ENCODE measurements around the gene DLG1. TPM values are rescaled to one million over a fixed set of nuclear protein-coding genes. Genes with fewer than 3 reads are reported as not detected.

Gene DLG1
- total and polyA plus RNA-seq, 4 donors: 12.7 to 51.2 (median 22.3) TPM

- DNase-seq (ENCODE audit: low spot score): no peak
- TF ChIP-seq HNF4A (conservative IDR thresholded peaks at IDR 0.05): peak; percentile 78 to 85
- peak; percentile 62 for TF ChIP-seq HNF4G (IDR thresholded peaks at IDR 0.05)
- TF ChIP-seq FOXA2 (IDR thresholded peaks at IDR 0.05): no peak
- no peak for TF ChIP-seq CTCF (IDR thresholded peaks at IDR 0.05; ENCODE audit: low read depth, low read length, missing input control)
- TF ChIP-seq SP1 (IDR thresholded peaks at IDR 0.05): peak; percentile 46
- no peak for TF ChIP-seq YY1 (IDR thresholded peaks at IDR 0.05)
- TF ChIP-seq JUND (IDR thresholded peaks at IDR 0.05): no peak
- TF ChIP-seq EGR1 (IDR thresholded peaks at IDR 0.05; ENCODE audit: low read depth in 2 of 2): no peak
- no peak for TF ChIP-seq RXRA (IDR thresholded peaks at IDR 0.05)
- no peak for TF ChIP-seq ZBTB33 (IDR thresholded peaks at IDR 0.05)
Observed at GRCh38 chr3:197229836-197230235, 68.6 kb downstream of the DLG1 start.

GRCh38 chr3:197229178-197229577, 69.2 kb downstream of the DLG1 start:
- TF ChIP-seq NR2F2 (IDR thresholded peaks at IDR 0.05) (no peak), FOXA2 (IDR thresholded peaks at IDR 0.05) (no peak), CTCF (IDR thresholded peaks at IDR 0.05; ENCODE audit: low read depth, low read length, missing input control) (no peak)
- H3K9ac ChIP-seq (ENCODE audit: low read depth in 1 of 2, low read length in 2 of 2): no peak overlapping the region
- H3K27me3 ChIP-seq (ENCODE audit: control insufficient read depth in 4 of 4, insufficient read depth in 4 of 4, low read length in 3 of 4): no peaks in the 10 kb centered on the region
- H3K4me3 ChIP-seq (ENCODE audit: low read depth in 1 of 3, low read length in 3 of 3): no peak overlapping the region
- H3K4me1 ChIP-seq (ENCODE audit: control insufficient read depth in 4 of 4, insufficient read depth in 4 of 4, low read length in 3 of 4): peaks cover 0 to 23% (median 12%) of the 10 kb centered on the region in 4 donors
- H3K27ac ChIP-seq (ENCODE audit: low read depth in 1 of 2, low read length in 2 of 2): no peak overlapping the region
- H3K36me3 ChIP-seq (ENCODE audit: control insufficient read depth in 4 of 4, insufficient read depth in 3 of 4, low read depth in 1 of 4, low read length in 3 of 4): no peaks in the 10 kb centered on the region
- DNase-seq (ENCODE audit: low spot score): no peak
- H3K9me3 ChIP-seq (ENCODE audit: control insufficient read depth in 4 of 4, low read length in 3 of 4): no peaks in the 10 kb centered on the region
- 81% methylated on average over 1 of the region's 1 CpG for WGBS

More at GRCh38 chr3:197229836-197230235, 68.6 kb downstream of the DLG1 start:
- WGBS: 52% methylated on average over 3 of the region's 3 CpGs
- H3K27ac ChIP-seq (ENCODE audit: low read depth in 1 of 2, low read length in 2 of 2): no peak overlapping the region
- H3K4me3 ChIP-seq (ENCODE audit: low read depth in 1 of 3, low read length in 3 of 3): no peak overlapping the region
- no peak overlapping the region for H3K9ac ChIP-seq (ENCODE audit: low read depth in 1 of 2, low read length in 2 of 2)
- peaks cover 0 to 26% (median 12%) of the 10 kb centered on the region in 4 donors for H3K4me1 ChIP-seq (ENCODE audit: control insufficient read depth in 4 of 4, insufficient read depth in 4 of 4, low read length in 3 of 4)
- no peaks in the 10 kb centered on the region for H3K27me3 ChIP-seq (ENCODE audit: control insufficient read depth in 4 of 4, insufficient read depth in 4 of 4, low read length in 3 of 4)
- H3K9me3 ChIP-seq (ENCODE audit: control insufficient read depth in 4 of 4, low read length in 3 of 4): no peaks in the 10 kb centered on the region
- H3K36me3 ChIP-seq (ENCODE audit: control insufficient read depth in 4 of 4, insufficient read depth in 3 of 4, low read depth in 1 of 4, low read length in 3 of 4): no peaks in the 10 kb centered on the region

Data from liver (tissue), 9 donors.